Pancreas (tissue), 10 donors: Measurements from ENCODE around the gene LMF2. TPM values are rescaled to one million over a fixed set of nuclear protein-coding genes. Genes with fewer than 3 reads are reported as not detected.

Experiments
- ATAC-seq, 4 donors: fragments of 200-7000 bp; cut with Tn5 transposase; one replicate each; pipeline versions ENCODE4 v1.8.0 to v1.9.1; 2020; ENCODE audit warnings: mild to moderate bottlenecking in 4 of 4, moderate library complexity in 4 of 4
- DNase-seq, 6 donors: peaks; one replicate each; pipeline ENCODE4 v3.0.0-alpha.2; 2020
- FAIRE-seq: peaks from 2 replicates; lab custom pipeline; 2012; peaks lifted over from hg19 to GRCh38; lab: Jason Lieb, UNC
- H3K27ac ChIP-seq, 4 donors: fragments of 200-600 bp; sonication (generic); 1 replicate in 3 of 4; 2 replicates in 1 of 4; pipeline versions ENCODE4 v1.5.0 to v1.8.0; 2020
- H3K27me3 ChIP-seq, 4 donors: fragments of 200-600 bp; one replicate each; pipeline ENCODE4 v1.8.0; 2021
- H3K36me3 ChIP-seq, 3 donors: fragments of 200-600 bp; sonication (generic) in 1 of 3; one replicate each; pipeline versions ENCODE4 v1.5.0 to v1.8.0; 2020 to 2021
- H3K4me1 ChIP-seq, 3 donors: fragments of 200-600 bp; one replicate each; pipeline ENCODE4 v1.8.0; 2021
- H3K4me3 ChIP-seq, 4 donors: fragments of 200-600 bp; sonication (generic) in 2 of 4; one replicate each; pipeline versions ENCODE4 v1.5.0 to v1.8.0; 2020 to 2021
- H3K9me3 ChIP-seq, 4 donors: fragments of 200-600 bp; one replicate each; pipeline ENCODE4 v1.8.0; 2021
- CTCF ChIP-seq, 4 donors: fragments of 200-600 bp; sonication (generic) in 3 of 4; IDR thresholded peaks; one replicate each; pipeline versions ENCODE4 v1.5.0 to v1.8.0; 2021; ENCODE audit warnings: antibody characterized with exemption in 4 of 4
- WGBS, 2 donors: extraction: QIAGEN DNeasy Blood & Tissue Kit; methylation state at CpG; one replicate each; pipeline ENCODE4 v1.1.7; 2013; 5-methylcytosine and 5-hydroxymethylcytosine counted together
- intact Hi-C, 3 donors: fragments of 100-400 bp; cut with DNase I; formaldehyde crosslinking; loops; one replicate each; pipeline versions ENCODE4 v1.11.1 to v1.14.2; 2022
- polyA plus RNA-seq, 2 donors: library from polyadenylated mRNA; stranded (reverse); fragments of 200-250 nt; gene quantifications; one replicate each; pipeline ENCODE4 v1.2.3, GENCODE V29; 2013
- total RNA-seq, 6 donors: library from RNA; stranded (reverse); fragmentation: NEBNext Ultra II Directional in 4 of 6; extraction: Animal tissue kit (Norgen Biotek cat#: 25700) in 4 of 6; gene quantifications; one replicate each; pipeline versions ENCODE4 v1.2.1 to v1.2.4, GENCODE V29; 2021 to 2023
- donor health status: healthy with polysubstance abuse.
- donor health status: DM: no; HTN: no; CAD: no; lungs with moderate emphysema.
- donor health status: DM: no; HTN: no; CAD: no.
- donor health status: control.
- donor health status: control.
- donor health status: Bipolar disorder and iron deficiency.
- donor health status: DM: yes; HTN: yes; CAD: no.
- donor health status: DM: no; HTN: no; CAD: no.
- donor health status: DM: no; HTN: no; CAD: no.
- donor health status: DM: yes; HTN: yes; CAD: no.

Gene LMF2
- total and polyA plus RNA-seq, 8 donors = 50.3 to 175 (median 135) TPM

- no peak overlapping the region for H3K27ac ChIP-seq
- FAIRE-seq (no peak), DNase-seq (no peak), ATAC-seq (peak in 2 of 4 donors; percentile 3 to 7)
- WGBS, 2 donors = 93 to 95% methylated on average over 38 to 41 of the region's 41 CpGs
- intact Hi-C loops = loop anchor here in 1 of 3 donors (10.0 kb wide), 1 partner anchor 45 kb away; no protein-coding TSS in a partner anchor
- no peaks in the 10 kb centered on the region for H3K27me3 ChIP-seq
- H3K9me3 ChIP-seq = no peaks in the 10 kb centered on the region
- no peaks in the 10 kb centered on the region for H3K4me1 ChIP-seq
- H3K4me3 ChIP-seq = no peak overlapping the region
- TF ChIP-seq CTCF (IDR thresholded peaks at IDR 0.05) = no peak
- H3K36me3 ChIP-seq = peaks cover 3 to 78% (median 64%) of the 10 kb centered on the region in 3 donors
Observed at GRCh38 chr22:50459496-50460140, 47.9 kb downstream of the LMF2 start.

- TF ChIP-seq CTCF (IDR thresholded peaks at IDR 0.05) = no peak
- FAIRE-seq (no peak), DNase-seq (no peak), ATAC-seq (no peak)
- no peaks in the 10 kb centered on the region for H3K4me1 ChIP-seq
- 89 to 93% methylated on average over 22 of the region's 22 CpGs for WGBS, 2 donors
- intact Hi-C loops = no loop called here
- H3K9me3 ChIP-seq = no peaks in the 10 kb centered on the region
- no peak overlapping the region for H3K27ac ChIP-seq
- peaks cover 3 to 78% (median 58%) of the 10 kb centered on the region in 3 donors for H3K36me3 ChIP-seq
- no peaks in the 10 kb centered on the region for H3K27me3 ChIP-seq
- no peak overlapping the region for H3K4me3 ChIP-seq
Observed at GRCh38 chr22:50459016-50459415, 48.5 kb downstream of the LMF2 start.

GRCh38 chr22:50456466-50457234 is 50.9 kb downstream of the LMF2 start:
- Histone ChIP-seq H3K27ac (no peak overlapping the region), H3K4me3 (no peak overlapping the region), H3K36me3 (peaks cover 3 to 60% (median 41%) of the 10 kb centered on the region in 3 donors), H3K4me1 (no peaks in the 10 kb centered on the region), H3K27me3 (no peaks in the 10 kb centered on the region), H3K9me3 (no peaks in the 10 kb centered on the region)
- intact Hi-C loops = no loop called here
- FAIRE-seq (no peak), ATAC-seq (peak in 2 of 4 donors; percentile 15), DNase-seq (no peak)
- 88 to 89% methylated on average over 33 to 34 of the region's 34 CpGs for WGBS, 2 donors
- peak in 1 of 4 donors; percentile 5 for TF ChIP-seq CTCF (IDR thresholded peaks at IDR 0.05)

- intact Hi-C loops = no loop called here
- TF ChIP-seq CTCF (IDR thresholded peaks at IDR 0.05) = no peak
- H3K27ac ChIP-seq = no peak overlapping the region
- H3K36me3 ChIP-seq = peaks cover 3 to 54% (median 35%) of the 10 kb centered on the region in 3 donors
- ATAC-seq (no peak), DNase-seq (no peak), FAIRE-seq (no peak)
- WGBS, 2 donors = 97% methylated on average over 10 to 11 of the region's 11 CpGs
- no peak overlapping the region for H3K4me3 ChIP-seq
- H3K27me3 ChIP-seq = no peaks in the 10 kb centered on the region
- H3K4me1 ChIP-seq = no peaks in the 10 kb centered on the region
- H3K9me3 ChIP-seq = no peaks in the 10 kb centered on the region
Observed at GRCh38 chr22:50456026-50456425, 51.5 kb downstream of the LMF2 start.
